HG03378 (cell line): ENCODE data around the gene MYOG.

Experiments
- ATAC-seq: cut with Tn5 transposase; IDR thresholded peaks from one replicate; pipeline ENCODE4 v1.9.1; 2021; ENCODE audit warnings: mild to moderate bottlenecking, moderate library complexity; ENCODE audit not compliant: unreplicated experiment

Gene MYOG

GRCh38 chr1:203072911-203073310 is 12.9 kb downstream of the MYOG start:
- ATAC-seq, result no peak

- ATAC-seq, result no peak
Measured at GRCh38 chr1:203072002-203072602, 13.7 kb downstream of the MYOG start.

GRCh38 chr1:203069030-203069747 is 16.6 kb downstream of the MYOG start:
- ATAC-seq, result no peak

- ATAC-seq, result no peak
Measured at GRCh38 chr1:203066965-203067364, 18.8 kb downstream of the MYOG start.

- ATAC-seq, result no peak
Measured at GRCh38 chr1:203065986-203066385, 19.8 kb downstream of the MYOG start.

GRCh38 chr1:203065191-203065590 is 20.6 kb downstream of the MYOG start:
- no peak for ATAC-seq

GRCh38 chr1:203063287-203063686 is 22.5 kb downstream of the MYOG start:
- no peak for ATAC-seq

- ATAC-seq, result no peak
Measured at GRCh38 chr1:203060115-203060514, 25.7 kb downstream of the MYOG start.

- no peak for ATAC-seq
Measured at GRCh38 chr1:203059485-203059884, 26.3 kb downstream of the MYOG start.

- no peak for ATAC-seq
Measured at GRCh38 chr1:203058676-203058935, 27.2 kb downstream of the MYOG start.

GRCh38 chr1:203057911-203058675 is 27.7 kb downstream of the MYOG start:
- ATAC-seq, result no peak

- ATAC-seq, result no peak
Measured at GRCh38 chr1:203056516-203056915, 29.3 kb downstream of the MYOG start.

GRCh38 chr1:203056012-203056411 is 29.8 kb downstream of the MYOG start:
- no peak for ATAC-seq

- ATAC-seq, result no peak
Measured at GRCh38 chr1:203055161-203055799, 30.5 kb downstream of the MYOG start.

- ATAC-seq, result no peak
Measured at GRCh38 chr1:203054642-203055041, 31.2 kb downstream of the MYOG start.

- ATAC-seq, result no peak
Measured at GRCh38 chr1:203054184-203054583, 31.6 kb downstream of the MYOG start.

- no peak for ATAC-seq
Measured at GRCh38 chr1:203052601-203053000, 33.2 kb downstream of the MYOG start.

GRCh38 chr1:203051841-203052324 is 33.9 kb downstream of the MYOG start:
- no peak for ATAC-seq

GRCh38 chr1:203050826-203051225 is 35.0 kb downstream of the MYOG start:
- no peak for ATAC-seq

GRCh38 chr1:203049576-203050180 is 36.1 kb downstream of the MYOG start:
- no peak for ATAC-seq

GRCh38 chr1:203049077-203049476 is 36.7 kb downstream of the MYOG start:
- ATAC-seq, result no peak
